HepG2 (cell line): Measurements from ENCODE around the gene CDHR5.

Source experiments
- CREM ChIP-seq, 2 experiments: sonication (generic) in 1 of 2; formaldehyde crosslinking in 1 of 2; IDR thresholded peaks; 2 replicates each; pipeline versions ENCODE4 v1.4.0 to v1.6.1; 2016 to 2020; ENCODE audit warnings: antibody characterized with exemption in 1 of 2, mild to moderate bottlenecking in 1 of 2, missing genetic modification reagents in 1 of 2
- DPF2 ChIP-seq: sonication (generic); formaldehyde crosslinking; IDR thresholded peaks from 2 replicates; pipeline ENCODE4 v1.4.0; 2020; ENCODE audit warnings: mild to moderate bottlenecking, low read depth, missing genetic modification reagents, borderline replicate concordance
- ETV5 ChIP-seq: IDR thresholded peaks from 2 replicates; pipeline ENCODE4 v1.6.1; 2018; ENCODE audit warnings: missing biosample characterization, missing genetic modification reagents, inconsistent platforms, borderline replicate concordance
- HOXA5 ChIP-seq: sonication (generic); formaldehyde crosslinking; IDR thresholded peaks from 2 replicates; pipeline ENCODE4 v1.4.0; 2020; ENCODE audit warnings: missing genetic modification reagents
- IRX3 ChIP-seq: sonication (generic); formaldehyde crosslinking; IDR thresholded peaks from 2 replicates; pipeline ENCODE4 v1.8.1; 2023; ENCODE audit warnings: mild to moderate bottlenecking, low read depth, missing genetic modification reagents, borderline replicate concordance
- MYC ChIP-seq: sonication (generic); formaldehyde crosslinking; IDR thresholded peaks from 2 replicates; pipeline ENCODE4 v1.9.0; 2021; ENCODE audit warnings: missing genetic modification reagents, borderline replicate concordance
- NCOR1 ChIP-seq: fragments of 200-600 bp; sonication (generic); IDR thresholded peaks from 2 replicates; pipeline ENCODE4 v1.7.0; 2017; ENCODE audit warnings: antibody characterized with exemption, low read length, borderline replicate concordance
- PAX8 ChIP-seq: sonication (generic); formaldehyde crosslinking; IDR thresholded peaks from 2 replicates; pipeline ENCODE4 v1.8.0; 2022; ENCODE audit warnings: mild to moderate bottlenecking, missing genetic modification reagents, borderline replicate concordance
- POLR2A ChIP-seq, 2 experiments: IDR thresholded peaks; 2 replicates each; pipeline ENCODE4 v1.6.1; 2011; ENCODE audit warnings: low read depth in 2 of 2, low read length in 2 of 2, mild to moderate bottlenecking in 1 of 2, moderate library complexity in 1 of 2; ENCODE audit not compliant: insufficient read depth in 1 of 2
- ZNF121 ChIP-seq: sonication (generic); formaldehyde crosslinking; IDR thresholded peaks from 2 replicates; pipeline ENCODE4 v1.5.0; 2020; ENCODE audit warnings: mild to moderate bottlenecking, missing genetic modification reagents
- ZNF776 ChIP-seq: sonication (generic); formaldehyde crosslinking; IDR thresholded peaks from 2 replicates; pipeline ENCODE4 v1.4.0; 2020; ENCODE audit warnings: mild to moderate bottlenecking, missing genetic modification reagents
- ZNF792 ChIP-seq: IDR thresholded peaks from 2 replicates; pipeline ENCODE4 v1.6.1; 2016
- TF ChIP-seq, protein P1 (sequence below): fragments of 450-650 bp; IDR thresholded peaks from 2 replicates; pipeline ENCODE4 v1.6.1; 2017; ENCODE audit warnings: mild to moderate bottlenecking
- TF ChIP-seq, protein P2 (sequence below): sonication (generic); formaldehyde crosslinking; IDR thresholded peaks from 2 replicates; pipeline ENCODE4 v1.4.0; 2020; ENCODE audit warnings: mild to moderate bottlenecking, missing genetic modification reagents

DNA sequence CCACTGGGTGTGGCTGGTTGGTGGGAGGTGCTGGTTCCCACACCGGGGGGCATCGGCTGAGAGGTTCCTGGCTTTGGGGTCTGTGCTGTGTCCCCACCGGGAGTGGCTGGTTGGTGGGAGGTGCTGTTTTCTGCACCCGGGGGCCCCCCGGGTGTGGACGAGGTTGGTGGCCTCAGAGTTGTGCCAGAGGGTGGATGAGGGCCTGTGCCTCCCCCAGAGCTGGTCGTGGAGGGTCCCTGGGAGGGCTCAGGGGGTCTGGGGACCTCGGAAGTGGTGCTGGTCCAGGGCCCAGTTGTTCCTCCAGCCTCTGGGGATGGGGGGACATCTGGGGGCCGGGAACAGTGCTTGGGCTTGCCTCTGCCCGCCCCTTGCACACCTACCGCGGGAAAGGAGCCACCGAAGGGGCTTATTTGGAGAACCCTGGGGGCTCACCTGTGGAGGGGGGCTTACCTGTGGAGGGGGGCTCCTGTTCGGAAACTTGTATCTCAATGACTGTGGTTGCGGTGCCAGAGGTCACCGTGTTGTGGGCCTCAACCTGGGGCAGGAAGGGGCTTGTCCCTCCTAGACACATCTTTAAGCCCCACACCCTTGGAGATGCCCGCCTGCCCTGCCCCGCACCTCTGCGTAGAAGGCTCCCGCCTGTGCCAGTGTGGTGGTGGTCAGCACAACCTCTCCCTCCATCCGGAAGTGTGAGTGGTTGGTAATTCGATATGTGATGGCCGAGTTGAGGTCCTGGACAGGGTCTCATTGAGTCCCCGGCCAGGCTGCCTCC lies 5.7 kb downstream of the CDHR5 start:
- TF ChIP-seq, protein P1, sequence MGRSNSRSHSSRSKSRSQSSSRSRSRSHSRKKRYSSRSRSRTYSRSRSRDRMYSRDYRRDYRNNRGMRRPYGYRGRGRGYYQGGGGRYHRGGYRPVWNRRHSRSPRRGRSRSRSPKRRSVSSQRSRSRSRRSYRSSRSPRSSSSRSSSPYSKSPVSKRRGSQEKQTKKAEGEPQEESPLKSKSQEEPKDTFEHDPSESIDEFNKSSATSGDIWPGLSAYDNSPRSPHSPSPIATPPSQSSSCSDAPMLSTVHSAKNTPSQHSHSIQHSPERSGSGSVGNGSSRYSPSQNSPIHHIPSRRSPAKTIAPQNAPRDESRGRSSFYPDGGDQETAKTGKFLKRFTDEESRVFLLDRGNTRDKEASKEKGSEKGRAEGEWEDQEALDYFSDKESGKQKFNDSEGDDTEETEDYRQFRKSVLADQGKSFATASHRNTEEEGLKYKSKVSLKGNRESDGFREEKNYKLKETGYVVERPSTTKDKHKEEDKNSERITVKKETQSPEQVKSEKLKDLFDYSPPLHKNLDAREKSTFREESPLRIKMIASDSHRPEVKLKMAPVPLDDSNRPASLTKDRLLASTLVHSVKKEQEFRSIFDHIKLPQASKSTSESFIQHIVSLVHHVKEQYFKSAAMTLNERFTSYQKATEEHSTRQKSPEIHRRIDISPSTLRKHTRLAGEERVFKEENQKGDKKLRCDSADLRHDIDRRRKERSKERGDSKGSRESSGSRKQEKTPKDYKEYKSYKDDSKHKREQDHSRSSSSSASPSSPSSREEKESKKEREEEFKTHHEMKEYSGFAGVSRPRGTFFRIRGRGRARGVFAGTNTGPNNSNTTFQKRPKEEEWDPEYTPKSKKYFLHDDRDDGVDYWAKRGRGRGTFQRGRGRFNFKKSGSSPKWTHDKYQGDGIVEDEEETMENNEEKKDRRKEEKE, result no peak
- TF ChIP-seq DPF2 (CRISPR knock-in tag) (no peak), CREM (IDR thresholded peaks at IDR 0.05) (no peak), CREM (CRISPR knock-in tag; IDR thresholded peaks at IDR 0.05) (no peak), MYC (CRISPR knock-in tag) (no peak), IRX3 (CRISPR knock-in tag) (no peak), POLR2A (IDR thresholded peaks at IDR 0.05; ENCODE audit: insufficient read depth in 1 of 2, low read depth in 2 of 2, low read length in 2 of 2) (no peak), HOXA5 (CRISPR knock-in tag) (no peak), ZNF121 (no peak), NCOR1 (no peak), ETV5 (CRISPR knock-in tag) (no peak), PAX8 (CRISPR knock-in tag) (no peak), ZNF776 (no peak), ZNF792 (CRISPR knock-in tag) (no peak)
- TF ChIP-seq, protein P2, sequence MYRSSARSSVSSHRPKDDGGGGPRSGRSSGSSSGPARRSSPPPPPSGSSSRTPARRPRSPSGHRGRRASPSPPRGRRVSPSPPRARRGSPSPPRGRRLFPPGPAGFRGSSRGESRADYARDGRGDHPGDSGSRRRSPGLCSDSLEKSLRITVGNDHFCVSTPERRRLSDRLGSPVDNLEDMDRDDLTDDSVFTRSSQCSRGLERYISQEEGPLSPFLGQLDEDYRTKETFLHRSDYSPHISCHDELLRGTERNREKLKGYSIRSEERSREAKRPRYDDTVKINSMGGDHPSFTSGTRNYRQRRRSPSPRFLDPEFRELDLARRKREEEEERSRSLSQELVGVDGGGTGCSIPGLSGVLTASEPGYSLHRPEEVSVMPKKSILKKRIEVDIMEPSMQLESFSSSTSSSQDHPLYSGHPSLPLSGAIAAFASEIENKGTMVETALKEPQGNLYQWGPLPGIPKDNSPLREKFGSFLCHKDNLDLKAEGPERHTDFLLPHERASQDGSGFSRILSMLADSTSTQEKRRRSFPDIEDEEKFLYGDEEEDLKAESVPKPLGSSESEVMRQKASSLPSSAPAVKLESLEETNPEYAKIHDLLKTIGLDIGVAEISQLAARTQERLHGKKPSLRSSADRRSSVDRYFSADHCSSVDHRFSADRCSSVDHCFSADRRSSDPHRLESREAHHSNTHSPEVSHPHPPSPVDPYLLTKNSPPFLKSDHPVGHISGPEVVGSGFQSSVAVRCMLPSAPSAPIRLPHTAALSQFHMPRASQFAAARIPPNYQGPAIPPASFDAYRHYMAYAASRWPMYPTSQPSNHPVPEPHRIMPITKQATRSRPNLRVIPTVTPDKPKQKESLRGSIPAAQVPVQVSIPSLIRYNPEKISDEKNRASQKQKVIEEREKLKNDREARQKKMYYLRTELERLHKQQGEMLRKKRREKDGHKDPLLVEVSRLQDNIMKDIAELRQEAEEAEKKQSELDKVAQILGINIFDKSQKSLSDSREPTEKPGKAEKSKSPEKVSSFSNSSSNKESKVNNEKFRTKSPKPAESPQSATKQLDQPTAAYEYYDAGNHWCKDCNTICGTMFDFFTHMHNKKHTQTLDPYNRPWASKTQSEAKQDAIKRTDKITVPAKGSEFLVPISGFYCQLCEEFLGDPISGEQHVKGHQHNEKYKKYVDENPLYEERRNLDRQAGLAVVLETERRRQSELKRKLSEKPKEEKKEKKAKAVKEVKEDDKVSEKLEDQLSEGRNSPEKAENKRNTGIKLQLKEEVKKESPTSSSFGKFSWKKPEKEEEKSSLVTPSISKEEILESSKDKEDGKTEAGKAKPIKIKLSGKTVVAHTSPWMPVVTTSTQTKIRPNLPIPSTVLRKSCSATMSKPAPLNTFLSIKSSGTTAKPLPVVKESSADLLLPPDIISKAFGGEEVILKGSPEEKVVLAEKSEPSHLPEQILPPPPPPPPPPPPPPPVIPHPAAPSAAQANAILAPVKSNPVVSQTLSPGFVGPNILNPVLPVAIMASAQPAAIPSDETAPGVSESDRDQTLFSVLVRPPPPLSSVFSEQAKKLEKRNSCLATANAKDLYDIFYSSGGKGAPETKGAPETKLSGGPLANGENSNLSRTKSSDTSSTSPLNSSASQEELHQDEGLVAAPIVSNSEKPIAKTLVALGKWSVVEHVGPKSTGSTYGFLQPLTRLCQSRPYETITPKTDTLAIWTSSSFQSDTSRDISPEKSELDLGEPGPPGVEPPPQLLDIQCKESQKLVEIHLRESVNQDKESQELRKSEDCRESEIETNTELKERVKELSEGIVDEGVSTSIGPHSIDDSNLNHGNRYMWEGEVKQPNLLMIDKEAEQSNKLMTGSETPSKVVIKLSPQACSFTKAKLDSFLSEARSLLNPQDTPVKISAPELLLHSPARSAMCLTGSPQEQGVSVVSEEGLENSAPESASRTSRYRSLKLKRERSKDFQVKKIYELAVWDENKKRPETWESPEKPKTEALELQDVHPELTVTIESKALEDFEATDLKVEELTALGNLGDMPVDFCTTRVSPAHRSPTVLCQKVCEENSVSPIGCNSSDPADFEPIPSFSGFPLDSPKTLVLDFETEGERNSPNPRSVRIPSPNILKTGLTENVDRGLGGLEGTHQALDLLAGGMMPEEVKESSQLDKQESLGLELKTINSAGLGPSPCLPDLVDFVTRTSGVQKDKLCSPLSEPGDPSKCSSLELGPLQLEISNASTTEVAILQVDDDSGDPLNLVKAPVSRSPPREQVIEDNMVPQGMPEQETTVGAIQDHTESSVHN (CRISPR knock-in tag), result no peak
